HTERT RPE-1 (cell line): ENCODE data around the gene SFTPA2.
"Not testable (repeated sequence)": the region's sequence is repeated elsewhere in the genome, so short reads cannot be mapped to it uniquely, and the experiment has no call there.

ENCODE experiments used
- in situ Hi-C: fragments of 300-500 bp; cut with MboI; formaldehyde crosslinking; loops from 4 replicates; pipeline ENCODE4 v1.14.3; 2020; ENCODE audit warnings: low sequenced_read_pairs

SFTPA2 gene

GRCh38 chr10:79560160-79560709 is at the start of gene SFTPA2:
Gene SFTPA2, minus strand, starts transcription at chr10:79560407. Its CDS starts 924 bp downstream, at chr10:79559483.
- in situ Hi-C loops: no loop called here

DNA sequence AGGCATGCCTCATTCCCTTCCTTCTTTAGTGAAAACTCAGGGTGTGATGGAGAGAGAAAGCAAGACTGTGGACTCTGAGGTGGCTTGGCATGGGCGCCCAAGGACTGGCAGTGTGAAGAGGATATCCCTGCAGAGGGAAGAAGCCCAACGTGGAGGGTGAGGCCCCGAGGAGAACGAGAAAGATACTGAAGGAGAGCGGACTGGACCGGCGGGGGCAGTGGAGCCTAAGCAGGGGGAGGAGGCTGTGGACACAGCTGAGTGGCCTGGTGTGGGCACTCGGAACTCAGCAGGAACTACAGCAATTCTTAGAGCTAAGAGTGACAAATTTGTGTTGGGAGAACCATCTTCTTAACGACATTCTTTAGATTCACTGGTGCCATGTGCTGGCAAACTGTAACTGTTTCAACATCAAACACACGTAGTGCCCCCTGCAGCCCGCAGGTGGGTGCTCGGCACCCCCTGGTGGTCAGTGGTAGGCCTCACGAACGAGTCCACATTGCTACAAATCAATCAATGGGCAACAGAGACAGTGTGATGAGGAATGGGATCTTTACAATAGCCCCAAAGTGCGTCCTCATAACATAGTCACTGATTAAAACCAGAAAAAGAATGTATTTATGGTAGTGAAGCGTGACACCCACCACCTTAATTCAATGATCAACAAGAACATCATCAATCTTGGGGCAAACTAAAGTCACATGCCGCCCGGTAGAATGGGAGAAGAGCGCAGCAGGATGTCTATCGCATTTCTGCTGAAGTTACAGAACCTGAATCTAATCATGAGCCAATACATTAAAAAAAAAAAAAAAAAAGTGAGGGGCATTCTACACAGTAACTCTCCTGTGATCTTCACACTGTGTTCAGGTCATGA is 48.5 kb upstream of the SFTPA2 start:
- in situ Hi-C loops: no loop called here

- in situ Hi-C loops: no loop called here
These were observed 45.1 kb upstream of the SFTPA2 start for GRCh38 chr10:79605308-79605707.

GRCh38 chr10:79604294-79604693 is 44.1 kb upstream of the SFTPA2 start:
- in situ Hi-C loops: no loop called here

DNA sequence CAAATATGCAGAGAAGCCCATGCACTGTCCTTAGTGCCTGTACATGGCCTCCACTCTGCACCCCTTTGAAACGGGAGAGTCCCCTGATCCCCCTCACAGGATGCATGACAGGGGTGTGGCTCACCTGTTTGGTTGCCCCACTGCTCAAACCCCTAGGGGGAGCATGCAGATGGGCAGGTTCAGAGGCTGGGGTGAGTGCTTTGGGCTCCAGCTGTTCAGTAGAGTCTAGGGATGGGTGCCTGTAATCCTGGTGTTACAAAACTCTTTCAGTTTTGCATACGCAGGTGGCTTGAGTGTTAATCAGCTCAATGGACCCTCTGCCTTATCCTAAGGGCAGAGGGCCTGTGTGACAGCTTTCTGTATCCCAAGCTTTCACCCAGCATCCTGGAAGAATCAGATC is 42.7 kb upstream of the SFTPA2 start:
- in situ Hi-C loops: no loop called here

GRCh38 chr10:79601939-79602338 is 41.7 kb upstream of the SFTPA2 start:
- in situ Hi-C loops: no loop called here

DNA sequence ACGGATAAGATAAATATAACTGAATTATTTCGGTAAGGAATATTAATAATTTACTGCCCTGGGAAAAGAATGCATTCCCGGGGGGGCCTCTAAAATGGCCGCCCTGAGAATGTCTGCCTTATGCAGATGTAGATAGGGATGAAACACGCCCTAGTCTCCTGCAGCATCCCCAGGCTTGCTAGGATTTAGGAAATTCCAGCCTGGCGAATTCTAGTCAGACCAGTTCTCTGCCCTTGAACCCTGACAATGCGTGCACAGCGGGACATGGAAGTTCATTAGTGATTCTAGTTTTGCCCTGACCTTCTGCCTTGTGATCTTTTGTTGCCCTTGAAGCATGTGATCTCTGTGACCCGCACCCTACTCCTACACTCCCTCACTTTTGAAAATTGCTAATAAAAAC is 39.4 kb upstream of the SFTPA2 start:
- in situ Hi-C loops: not testable (repeated sequence)

- in situ Hi-C loops: no loop called here
These were observed 35.3 kb upstream of the SFTPA2 start for GRCh38 chr10:79595510-79595909.

DNA sequence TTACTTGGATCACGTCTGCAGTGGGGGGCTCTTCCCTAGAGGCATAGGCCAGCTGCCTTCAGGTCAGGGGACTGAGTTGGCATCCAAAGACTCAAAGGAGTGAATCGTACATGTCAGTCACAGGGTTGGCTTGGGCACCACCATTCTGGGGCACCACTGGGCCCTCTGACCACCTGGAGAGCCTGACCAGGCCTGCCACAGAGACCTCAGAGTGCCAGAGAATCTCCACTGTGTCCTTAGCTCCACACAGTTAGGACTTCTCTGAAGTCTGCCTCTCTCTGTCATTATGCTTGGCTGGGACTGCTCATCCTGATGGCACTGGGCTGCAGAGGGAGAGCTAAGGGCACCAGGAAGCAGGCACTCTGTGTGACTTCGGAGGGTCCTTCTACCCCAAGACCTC is 34.4 kb upstream of the SFTPA2 start:
- in situ Hi-C loops: not testable (repeated sequence)

DNA sequence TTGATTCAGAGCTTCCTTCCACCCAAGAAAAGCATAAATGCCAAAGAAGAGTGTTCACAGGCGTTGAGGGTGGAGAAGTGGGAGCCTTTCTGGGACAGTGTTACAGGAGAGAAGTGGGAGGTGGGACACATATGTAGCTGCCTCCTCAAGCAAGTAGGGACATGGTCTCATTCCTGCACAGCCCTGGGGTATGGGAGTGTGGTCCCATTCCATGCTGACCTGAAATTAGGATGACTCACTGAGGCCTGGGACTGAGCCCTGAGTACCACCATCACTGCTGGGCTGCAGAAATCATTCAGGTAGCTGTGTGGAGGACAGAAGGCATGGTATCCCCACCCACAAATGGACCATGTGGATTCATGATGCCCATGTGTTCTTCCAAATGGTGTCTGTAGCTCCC is 33.2 kb upstream of the SFTPA2 start:
- in situ Hi-C loops: no loop called here

DNA sequence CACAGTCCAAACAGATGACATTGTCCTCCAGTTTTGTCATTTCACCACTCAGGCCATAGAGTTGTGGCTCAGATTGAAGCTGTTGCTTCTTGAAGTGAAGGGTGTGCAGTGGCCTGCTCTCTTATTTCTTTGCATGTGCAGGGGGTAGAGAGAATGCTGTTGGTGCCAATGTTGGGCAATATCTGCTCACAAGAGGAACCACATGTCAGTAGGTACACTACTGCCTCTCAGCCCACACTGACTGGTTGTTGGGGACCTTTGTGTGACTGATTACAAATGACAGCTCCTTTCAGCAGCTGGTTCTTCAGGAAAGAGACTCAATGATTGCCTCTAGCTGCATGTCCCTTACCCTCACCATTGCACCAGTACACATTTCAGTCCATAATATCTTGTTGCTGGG is 28.6 kb upstream of the SFTPA2 start:
- in situ Hi-C loops: no loop called here

GRCh38 chr10:79586933-79587332 is 26.7 kb upstream of the SFTPA2 start:
- in situ Hi-C loops: no loop called here

DNA sequence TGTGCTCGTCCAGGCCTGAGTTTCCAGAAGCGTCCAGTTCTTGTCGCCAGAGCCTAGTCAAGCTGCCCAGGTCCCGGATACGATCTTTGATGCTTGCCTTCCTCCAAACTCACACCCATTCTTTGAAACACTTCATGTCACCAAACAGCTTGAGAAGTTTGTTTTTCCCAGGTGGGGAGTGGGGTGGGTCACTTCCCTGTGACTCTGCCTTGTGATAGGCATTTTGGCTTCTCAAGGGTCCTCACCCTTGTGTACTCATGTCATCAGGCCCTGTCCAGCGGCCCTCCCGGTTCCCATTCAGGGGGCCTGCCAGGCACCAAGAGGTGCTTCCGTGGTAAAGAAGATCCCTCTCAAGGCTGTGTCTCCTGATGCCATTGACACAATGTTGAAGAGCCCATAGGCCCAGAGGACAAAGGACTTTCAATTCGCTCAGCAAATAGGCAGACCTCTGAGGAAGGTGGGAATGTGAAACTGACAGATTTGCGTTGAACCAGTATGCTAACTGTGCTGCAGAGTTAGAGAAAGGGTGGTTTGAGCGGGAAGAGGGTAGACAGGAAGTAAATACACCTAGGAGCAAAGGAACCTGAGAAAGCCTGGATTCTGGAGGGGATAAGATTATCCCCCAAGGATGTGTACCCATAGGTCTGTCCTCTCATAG is 25.8 kb upstream of the SFTPA2 start:
- in situ Hi-C loops: no loop called here

DNA sequence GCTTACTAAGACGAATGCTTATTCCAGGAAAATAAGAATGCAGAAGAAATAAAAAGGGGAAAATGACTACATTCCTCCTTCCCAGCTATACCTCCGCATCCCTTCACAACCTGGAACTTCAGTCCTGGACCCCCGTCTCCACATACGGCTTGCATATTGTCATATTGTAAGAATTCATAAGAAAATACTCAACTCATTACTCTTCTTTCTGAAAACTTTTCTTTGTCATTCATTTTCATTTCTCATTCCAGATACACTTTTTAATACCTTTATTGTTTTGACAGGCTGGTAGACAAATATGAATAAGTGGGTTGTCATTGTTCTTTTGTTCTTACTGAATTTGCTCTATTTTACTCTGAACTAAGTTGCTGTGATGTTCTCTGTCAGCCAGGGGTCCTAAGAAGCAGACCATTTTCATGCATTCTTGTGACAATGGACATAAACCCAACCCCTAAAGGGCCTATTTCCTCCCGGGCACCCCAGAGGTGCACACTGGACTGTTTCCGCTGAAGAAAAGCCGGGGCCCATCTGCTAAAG is 23.3 kb upstream of the SFTPA2 start:
- in situ Hi-C loops: no loop called here

- in situ Hi-C loops: not testable (repeated sequence)
These were observed 22.7 kb upstream of the SFTPA2 start for GRCh38 chr10:79582954-79583353.

- in situ Hi-C loops: no loop called here
These were observed 21.9 kb upstream of the SFTPA2 start for GRCh38 chr10:79582096-79582495.

DNA sequence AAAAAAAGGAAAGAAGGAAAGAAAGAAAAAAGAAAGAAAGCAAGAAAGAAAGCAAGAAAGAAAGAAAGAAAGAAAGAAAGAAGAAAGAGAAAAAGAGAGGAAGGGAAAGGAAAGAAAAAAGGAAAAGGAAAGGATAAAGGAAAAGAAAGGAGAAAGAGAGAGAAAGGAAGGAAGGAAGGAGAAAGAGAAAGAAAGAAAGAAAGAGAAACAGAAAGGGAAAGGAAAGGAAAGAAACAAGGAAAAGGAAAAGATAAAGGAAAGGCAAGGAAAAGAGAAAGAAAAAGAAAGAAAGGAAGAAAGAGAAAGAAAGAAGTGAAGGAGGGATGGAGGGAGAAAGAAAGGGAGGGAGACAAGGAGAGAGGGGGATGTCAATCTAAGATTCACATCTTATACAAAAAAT is 20.8 kb upstream of the SFTPA2 start:
- in situ Hi-C loops: no loop called here

- in situ Hi-C loops: no loop called here
These were observed 19.2 kb upstream of the SFTPA2 start for GRCh38 chr10:79579361-79579760.

- in situ Hi-C loops: not testable (repeated sequence)
These were observed 10.4 kb upstream of the SFTPA2 start for GRCh38 chr10:79570624-79571023.

GRCh38 chr10:79563426-79563825 is 3.2 kb upstream of the SFTPA2 start:
- in situ Hi-C loops: no loop called here

DNA sequence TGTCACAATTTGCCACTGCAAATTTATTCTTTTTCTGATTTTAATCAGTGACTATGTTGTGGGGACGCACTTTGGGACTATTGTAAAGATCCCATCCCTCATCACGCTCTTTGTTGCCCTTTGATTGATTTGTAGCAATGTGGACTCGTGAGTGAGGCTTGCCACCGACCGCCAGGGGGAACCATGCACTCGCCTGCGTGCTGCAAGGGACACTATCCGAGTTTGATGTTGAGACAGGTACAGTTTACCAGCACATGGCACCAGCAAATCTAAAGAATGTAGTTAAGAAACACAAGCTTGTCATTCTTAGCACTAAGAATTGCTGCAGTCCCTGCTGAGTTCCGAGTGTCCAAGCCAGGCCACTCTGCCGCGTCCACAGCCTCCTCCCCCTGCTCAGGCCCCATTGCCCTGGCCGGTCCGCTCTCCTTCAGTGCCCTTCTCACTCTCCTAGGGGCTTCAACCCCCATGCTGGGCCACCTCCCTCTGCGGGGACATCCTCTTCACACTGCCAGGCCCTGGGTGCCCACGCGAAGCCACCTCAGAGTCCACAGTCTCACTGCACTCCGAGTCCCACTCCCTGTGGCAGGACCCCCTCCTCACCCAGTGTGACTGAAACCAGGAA is 2.0 kb upstream of the SFTPA2 start:
- in situ Hi-C loops: no loop called here
